Placental epithelial cell (primary cell): Measurements from ENCODE around the gene KIAA0040. TPM values are rescaled to one million over a fixed set of nuclear protein-coding genes. Genes with fewer than 3 reads are reported as not detected.

Experiments
- total RNA-seq: library from RNA; depleted of rRNA; stranded (reverse); fragments of >200 nt; gene quantifications from 2 replicates; pipeline ENCODE4 v1.2.3, GENCODE V29; 2012

Gene KIAA0040
- total RNA-seq = 13.7 and 37.3 TPM in 2 replicates

DNA sequence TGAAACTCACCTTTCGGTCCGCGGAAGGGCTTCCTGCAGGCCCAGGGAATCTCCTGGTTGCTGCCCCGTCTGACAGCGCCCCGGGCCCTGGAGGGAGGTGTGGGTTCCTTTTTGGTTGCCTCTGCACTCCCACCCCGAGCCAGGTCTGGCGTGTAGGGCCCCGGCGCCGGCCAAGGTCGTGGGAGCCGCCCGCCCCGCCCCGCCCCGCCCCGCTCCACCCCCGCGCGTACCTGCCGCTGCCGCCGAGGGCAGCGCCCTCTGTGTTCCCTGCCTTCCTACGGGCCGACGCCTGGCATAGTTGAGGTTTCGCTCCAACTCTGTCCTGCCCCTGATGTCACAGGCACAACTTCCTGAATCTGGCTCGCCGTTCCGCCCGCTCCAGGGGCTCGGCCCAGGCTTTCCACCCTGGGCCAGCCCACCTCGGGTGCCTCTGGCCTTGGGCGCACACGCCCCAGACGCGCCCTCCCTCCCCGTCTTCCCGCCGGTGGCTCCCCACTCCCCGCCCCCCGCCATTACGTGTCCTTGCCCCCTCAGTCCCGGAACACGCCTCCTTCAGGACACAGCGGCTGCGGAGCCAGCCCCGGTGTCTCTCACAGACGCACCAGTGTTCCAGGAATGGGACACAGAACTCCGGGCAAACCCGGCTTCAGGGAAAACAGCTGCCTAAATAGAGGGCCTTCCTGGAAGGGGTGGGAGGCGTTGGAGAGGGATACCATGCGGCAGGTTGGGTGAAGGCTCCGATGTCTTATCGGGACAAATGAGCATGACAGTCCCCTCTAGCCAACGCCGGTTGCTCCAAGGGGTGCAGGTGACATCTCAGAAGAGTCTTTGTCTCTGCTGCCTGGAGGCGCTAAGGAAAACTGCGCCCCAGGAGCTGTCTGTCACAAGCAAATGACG lies at the start of gene KIAA0040:
Gene KIAA0040 (minus strand): TSS at position 147 of the 897 bp plus-strand sequence. CDS start 31,763 bp downstream, outside the sequence.

Other genes with a start within 250 kb of the KIAA0040 start
- gene CACYBP, start 192.8 kb downstream of the KIAA0040 start, total RNA-seq = 53.9 and 157 TPM in 2 replicates
- gene MRPS14, start 169.4 kb downstream of the KIAA0040 start, total RNA-seq = 16.9 and 21.4 TPM in 2 replicates
- gene TNN, start 124.9 kb downstream of the KIAA0040 start, total RNA-seq = under 0.01 TPM in 1 of 2 replicates, not detected in the other